Frontal cortex (tissue), 4 donors: ENCODE data around the gene ALDH16A1. TPM values are rescaled to one million over a fixed set of nuclear protein-coding genes. Genes with fewer than 3 reads are reported as not detected.

Experiments used
- DNase-seq, 2 donors: peaks; one replicate each; pipeline ENCODE4 v3.0.0; 2012; ENCODE audit warnings: low spot score in 2 of 2
- FAIRE-seq: peaks from 2 replicates; lab custom pipeline; 2012; peaks lifted over from hg19 to GRCh38; lab: Jason Lieb, UNC
- total RNA-seq: library from RNA; depleted of rRNA; stranded (reverse); fragments of >200 nt; gene quantifications from one replicate; pipeline ENCODE4 v1.2.3, GENCODE V29; 2014
- donor health status: control.
- donor health status: control.
- donor health status: control.

Gene ALDH16A1
- total RNA-seq, 1 donor from 2014 or later = 11.8 TPM

- DNase-seq (no peak), FAIRE-seq (no peak)
These were observed 28.1 kb downstream of the ALDH16A1 start for GRCh38 chr19:49481020-49481683.

- no peak for DNase-seq
- no peak for FAIRE-seq
These were observed 33.2 kb downstream of the ALDH16A1 start for GRCh38 chr19:49486232-49486631.

GRCh38 chr19:49486710-49487276 is 33.8 kb downstream of the ALDH16A1 start:
- DNase-seq (no peak), FAIRE-seq (no peak)

- peak; percentile 90 to 97 for DNase-seq
- FAIRE-seq = peak; percentile 86
These were observed 34.4 kb downstream of the ALDH16A1 start, which contains the start of gene RPL13A for GRCh38 chr19:49487277-49488045. TSS of gene RPL13A (plus strand) at chr19:49487608. CDS start at chr19:49487630, 22 bp downstream.

DNA sequence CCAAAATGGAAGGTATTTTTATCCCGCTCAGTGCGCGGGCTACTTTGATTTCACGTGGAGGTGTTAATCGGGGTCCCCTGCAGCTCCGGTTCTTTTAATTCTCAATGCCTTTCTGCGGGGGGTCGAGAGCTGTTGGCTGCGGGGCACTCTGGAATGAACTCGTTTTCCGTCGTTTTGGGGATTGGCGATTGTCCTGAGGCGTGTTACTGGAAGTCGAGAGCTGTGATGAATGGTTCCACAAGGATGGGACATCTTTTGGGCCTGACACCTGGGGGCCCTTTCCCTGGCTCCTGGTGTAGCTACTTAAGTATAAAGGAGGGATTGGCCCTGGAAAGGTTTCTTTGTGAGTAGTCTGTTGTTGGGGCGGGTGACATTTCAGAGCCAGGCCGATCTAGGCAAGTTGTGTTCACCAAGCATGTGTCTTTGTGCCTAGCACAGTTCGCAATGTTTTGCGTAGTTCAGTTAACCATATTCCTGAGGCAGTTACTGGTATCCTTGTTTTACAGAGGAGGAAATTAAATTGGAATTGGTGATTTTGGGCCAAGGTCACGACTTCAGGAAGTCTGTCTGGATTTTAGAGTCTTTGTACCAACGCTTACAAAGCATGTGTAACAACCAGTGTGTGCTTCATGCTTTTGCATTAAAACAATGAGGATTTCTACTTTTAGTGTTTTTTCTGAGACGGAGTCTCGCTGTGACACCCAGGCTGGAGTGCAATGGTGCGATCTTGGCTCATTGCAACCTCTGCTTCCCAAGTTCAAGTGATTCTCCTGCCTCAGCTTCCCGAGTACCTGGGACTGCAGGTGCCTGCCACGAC is 35.2 kb downstream of the ALDH16A1 start:
- no peak for FAIRE-seq
- DNase-seq = no peak

GRCh38 chr19:49488863-49489537 is 36.0 kb downstream of the ALDH16A1 start:
- no peak for FAIRE-seq
- DNase-seq = no peak

- no peak for DNase-seq
- no peak for FAIRE-seq
These were observed 36.7 kb downstream of the ALDH16A1 start for GRCh38 chr19:49489601-49490167.

DNA sequence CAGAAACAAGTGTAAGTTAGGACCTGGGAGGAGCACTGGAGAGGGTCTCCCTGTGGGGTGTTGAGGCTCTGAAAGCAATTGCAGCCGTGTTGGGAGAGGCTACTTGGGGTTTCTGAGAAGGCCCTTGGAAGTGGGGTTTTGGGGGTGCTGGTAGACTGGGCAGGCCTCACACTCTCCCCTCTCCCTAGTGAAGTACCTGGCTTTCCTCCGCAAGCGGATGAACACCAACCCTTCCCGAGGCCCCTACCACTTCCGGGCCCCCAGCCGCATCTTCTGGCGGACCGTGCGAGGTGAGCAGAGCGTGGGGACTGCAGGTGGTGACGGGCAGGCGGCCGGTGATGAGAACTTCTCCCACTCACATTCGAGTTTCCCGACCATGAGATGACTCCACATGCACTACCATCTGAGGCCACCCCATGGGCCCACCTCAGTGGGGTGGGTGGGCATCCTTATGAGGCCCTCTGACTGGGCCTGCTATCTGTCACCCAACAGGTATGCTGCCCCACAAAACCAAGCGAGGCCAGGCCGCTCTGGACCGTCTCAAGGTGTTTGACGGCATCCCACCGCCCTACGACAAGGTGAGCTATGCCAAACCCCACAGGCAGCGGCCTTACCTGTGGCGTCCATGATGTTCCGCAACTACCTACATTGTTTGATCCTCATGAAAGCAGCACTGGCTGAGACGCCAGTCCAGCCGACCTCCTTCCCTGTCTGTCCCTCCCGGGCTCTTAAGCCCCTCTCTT is 37.4 kb downstream of the ALDH16A1 start:
- FAIRE-seq (no peak), DNase-seq (no peak)

- FAIRE-seq = no peak
- DNase-seq = no peak
These were observed 38.2 kb downstream of the ALDH16A1 start for GRCh38 chr19:49491030-49491803.

DNA sequence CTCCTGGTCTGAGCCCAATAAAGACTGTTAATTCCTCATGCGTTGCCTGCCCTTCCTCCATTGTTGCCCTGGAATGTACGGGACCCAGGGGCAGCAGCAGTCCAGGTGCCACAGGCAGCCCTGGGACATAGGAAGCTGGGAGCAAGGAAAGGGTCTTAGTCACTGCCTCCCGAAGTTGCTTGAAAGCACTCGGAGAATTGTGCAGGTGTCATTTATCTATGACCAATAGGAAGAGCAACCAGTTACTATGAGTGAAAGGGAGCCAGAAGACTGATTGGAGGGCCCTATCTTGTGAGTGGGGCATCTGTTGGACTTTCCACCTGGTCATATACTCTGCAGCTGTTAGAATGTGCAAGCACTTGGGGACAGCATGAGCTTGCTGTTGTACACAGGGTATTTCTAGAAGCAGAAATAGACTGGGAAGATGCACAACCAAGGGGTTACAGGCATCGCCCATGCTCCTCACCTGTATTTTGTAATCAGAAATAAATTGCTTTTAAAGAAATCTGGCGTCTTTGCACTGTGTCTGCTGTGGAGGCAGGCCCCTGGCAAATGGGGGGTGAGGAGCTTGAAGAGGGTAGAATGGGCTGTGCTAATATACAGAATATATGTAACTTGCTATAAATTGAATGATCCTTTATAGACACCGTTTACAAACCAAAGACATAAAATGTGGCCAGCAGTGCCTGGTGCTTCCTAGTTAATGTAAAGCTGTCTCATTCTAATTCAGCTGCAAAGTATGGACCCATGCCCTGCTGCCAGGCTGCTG is 39.0 kb downstream of the ALDH16A1 start:
- DNase-seq (no peak), FAIRE-seq (no peak)

DNA sequence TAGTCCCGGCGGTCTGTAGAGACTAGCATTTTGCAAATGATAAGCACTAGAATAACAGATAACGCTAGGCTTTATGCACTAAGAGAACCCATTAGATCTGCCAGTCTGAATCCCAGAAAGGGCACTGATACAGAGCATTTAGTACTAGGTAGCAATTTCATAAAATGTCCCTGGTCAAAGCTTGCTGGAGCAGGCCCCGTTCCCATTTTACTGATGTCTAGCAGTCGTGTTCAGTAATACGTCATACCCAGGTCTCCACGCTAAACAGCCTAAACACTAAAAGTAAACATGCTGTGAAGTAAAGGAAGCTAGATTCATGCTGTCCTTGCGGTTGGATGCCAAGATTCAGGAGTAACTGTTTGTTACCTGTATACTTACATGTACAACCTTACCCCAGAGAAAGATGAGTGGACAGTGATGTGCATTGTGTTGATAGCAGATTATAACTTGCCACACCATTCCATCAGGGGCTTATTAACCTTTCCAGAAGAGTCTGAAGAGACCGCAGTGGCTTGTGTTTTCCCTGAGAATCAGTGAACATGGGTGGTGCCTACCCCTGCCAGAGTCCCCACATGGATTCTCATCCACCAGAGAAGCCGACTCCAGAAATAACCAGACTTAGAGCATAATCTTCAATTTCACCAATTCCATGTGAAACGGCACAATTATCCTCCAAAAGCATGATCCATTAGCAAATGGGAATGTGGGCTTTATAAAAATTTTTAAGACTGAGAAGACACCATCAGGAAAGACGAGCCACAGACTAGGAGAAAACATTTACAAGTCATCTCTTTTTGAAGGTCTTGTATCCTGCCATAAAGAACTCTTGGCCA is 39.8 kb downstream of the ALDH16A1 start:
- DNase-seq = no peak
- FAIRE-seq = no peak

- no peak for DNase-seq
- no peak for FAIRE-seq
These were observed 43.6 kb downstream of the ALDH16A1 start for GRCh38 chr19:49496574-49497008.

GRCh38 chr19:49497047-49497788 is 44.2 kb downstream of the ALDH16A1 start:
- DNase-seq = peak in 1 of 2 donors; percentile 47
- no peak for FAIRE-seq

DNA sequence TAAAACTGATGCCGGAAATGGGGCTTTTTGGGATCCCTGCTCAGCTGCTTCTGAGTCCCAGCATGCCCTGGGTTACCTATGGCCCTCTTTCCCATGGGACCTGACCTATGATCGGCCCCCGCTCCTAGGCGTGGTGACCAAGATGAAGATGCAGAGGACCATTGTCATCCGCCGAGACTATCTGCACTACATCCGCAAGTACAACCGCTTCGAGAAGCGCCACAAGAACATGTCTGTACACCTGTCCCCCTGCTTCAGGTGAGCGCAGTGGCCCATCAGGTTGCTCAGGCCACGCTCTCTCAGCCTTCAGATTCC is 44.7 kb downstream of the ALDH16A1 start:
- no peak for DNase-seq
- FAIRE-seq = no peak

DNA sequence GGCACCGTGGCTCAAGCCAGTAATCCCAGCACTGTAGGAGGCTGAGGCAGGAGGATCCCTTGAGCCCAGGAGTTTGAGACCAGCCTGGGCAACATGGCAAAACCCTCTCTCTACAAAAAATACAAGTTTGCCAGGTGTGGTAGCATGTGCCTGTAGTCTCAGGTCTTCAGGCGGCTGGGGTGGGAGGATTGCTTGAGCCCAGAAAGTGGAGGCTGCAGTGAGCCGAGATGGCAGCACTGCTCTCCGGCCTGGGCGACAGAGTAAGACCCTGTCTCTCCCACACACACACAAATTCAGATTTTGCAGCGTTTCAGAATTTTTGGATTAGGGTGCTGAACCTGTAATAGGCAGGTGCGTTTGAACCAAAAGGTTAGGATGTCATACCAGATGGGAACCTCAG is 45.5 kb downstream of the ALDH16A1 start:
- FAIRE-seq (no peak), DNase-seq (no peak)
